ENCODE data around the gene BTBD9. TPM values are rescaled to one million over a fixed set of nuclear protein-coding genes. Genes with fewer than 3 reads are reported as not detected.

The BTBD9 gene
- total RNA-seq, 3 donors from 2014 or later: 12.8 to 25.5 (median 19.0) TPM

- TF ChIP-seq POLR2AphosphoS5 (IDR thresholded peaks at IDR 0.05) (no peak), POLR2A (IDR thresholded peaks at IDR 0.05) (no peak)
- TF ChIP-seq, protein P1, sequence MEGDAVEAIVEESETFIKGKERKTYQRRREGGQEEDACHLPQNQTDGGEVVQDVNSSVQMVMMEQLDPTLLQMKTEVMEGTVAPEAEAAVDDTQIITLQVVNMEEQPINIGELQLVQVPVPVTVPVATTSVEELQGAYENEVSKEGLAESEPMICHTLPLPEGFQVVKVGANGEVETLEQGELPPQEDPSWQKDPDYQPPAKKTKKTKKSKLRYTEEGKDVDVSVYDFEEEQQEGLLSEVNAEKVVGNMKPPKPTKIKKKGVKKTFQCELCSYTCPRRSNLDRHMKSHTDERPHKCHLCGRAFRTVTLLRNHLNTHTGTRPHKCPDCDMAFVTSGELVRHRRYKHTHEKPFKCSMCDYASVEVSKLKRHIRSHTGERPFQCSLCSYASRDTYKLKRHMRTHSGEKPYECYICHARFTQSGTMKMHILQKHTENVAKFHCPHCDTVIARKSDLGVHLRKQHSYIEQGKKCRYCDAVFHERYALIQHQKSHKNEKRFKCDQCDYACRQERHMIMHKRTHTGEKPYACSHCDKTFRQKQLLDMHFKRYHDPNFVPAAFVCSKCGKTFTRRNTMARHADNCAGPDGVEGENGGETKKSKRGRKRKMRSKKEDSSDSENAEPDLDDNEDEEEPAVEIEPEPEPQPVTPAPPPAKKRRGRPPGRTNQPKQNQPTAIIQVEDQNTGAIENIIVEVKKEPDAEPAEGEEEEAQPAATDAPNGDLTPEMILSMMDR (IDR thresholded peaks at IDR 0.05): no peak
- Histone ChIP-seq H3K27ac (no peak overlapping the region), H3K27me3 (no peaks in the 10 kb centered on the region), H3K4me3 (no peak overlapping the region), H3K4me1 (no peaks in the 10 kb centered on the region), H3K36me3 (no peaks in the 10 kb centered on the region), H3K9me3 (no peaks in the 10 kb centered on the region)
- DNase-seq (ENCODE audit: low spot score in 2 of 2): no peak
- intact Hi-C loops (cut with DNase I; ENCODE audit: low total_unique reads): no loop called here
Measured at GRCh38 chr6:38194282-38194572, 445.5 kb downstream of the BTBD9 start.

GRCh38 chr6:38193481-38194281, 446.0 kb downstream of the BTBD9 start:
- no peaks in the 10 kb centered on the region for H3K4me1 ChIP-seq
- no peak overlapping the region for H3K4me3 ChIP-seq
- no peaks in the 10 kb centered on the region for H3K27me3 ChIP-seq
- TF ChIP-seq, protein P1 (IDR thresholded peaks at IDR 0.05): no peak
- no peak for TF ChIP-seq POLR2A (IDR thresholded peaks at IDR 0.05)
- TF ChIP-seq POLR2AphosphoS5 (IDR thresholded peaks at IDR 0.05): no peak
- DNase-seq (ENCODE audit: low spot score in 2 of 2): no peak
- no peaks in the 10 kb centered on the region for H3K36me3 ChIP-seq
- H3K27ac ChIP-seq: no peak overlapping the region
- H3K9me3 ChIP-seq: no peaks in the 10 kb centered on the region
- intact Hi-C loops (cut with DNase I; ENCODE audit: low total_unique reads): no loop called here

- intact Hi-C loops (cut with DNase I; ENCODE audit: low total_unique reads): no loop called here
- no peak for DNase-seq (ENCODE audit: low spot score in 2 of 2)
- H3K27me3 ChIP-seq: no peaks in the 10 kb centered on the region
- H3K4me1 ChIP-seq: no peaks in the 10 kb centered on the region
- TF ChIP-seq POLR2A (IDR thresholded peaks at IDR 0.05) (no peak), POLR2AphosphoS5 (IDR thresholded peaks at IDR 0.05) (no peak)
- TF ChIP-seq, protein P1 (IDR thresholded peaks at IDR 0.05): no peak
- no peaks in the 10 kb centered on the region for H3K9me3 ChIP-seq
- no peak overlapping the region for H3K27ac ChIP-seq
- no peaks in the 10 kb centered on the region for H3K36me3 ChIP-seq
- no peak overlapping the region for H3K4me3 ChIP-seq
Measured at GRCh38 chr6:38193051-38193450, 446.7 kb downstream of the BTBD9 start.

GRCh38 chr6:38192487-38192886, 447.2 kb downstream of the BTBD9 start:
- Histone ChIP-seq H3K27me3 (no peaks in the 10 kb centered on the region), H3K4me1 (no peaks in the 10 kb centered on the region), H3K9me3 (no peaks in the 10 kb centered on the region), H3K4me3 (no peak overlapping the region), H3K36me3 (no peaks in the 10 kb centered on the region), H3K27ac (no peak overlapping the region)
- TF ChIP-seq POLR2AphosphoS5 (IDR thresholded peaks at IDR 0.05): no peak
- TF ChIP-seq, protein P1 (IDR thresholded peaks at IDR 0.05): no peak
- TF ChIP-seq POLR2A (IDR thresholded peaks at IDR 0.05): no peak
- no peak for DNase-seq (ENCODE audit: low spot score in 2 of 2)
- intact Hi-C loops (cut with DNase I; ENCODE audit: low total_unique reads): no loop called here

DNA sequence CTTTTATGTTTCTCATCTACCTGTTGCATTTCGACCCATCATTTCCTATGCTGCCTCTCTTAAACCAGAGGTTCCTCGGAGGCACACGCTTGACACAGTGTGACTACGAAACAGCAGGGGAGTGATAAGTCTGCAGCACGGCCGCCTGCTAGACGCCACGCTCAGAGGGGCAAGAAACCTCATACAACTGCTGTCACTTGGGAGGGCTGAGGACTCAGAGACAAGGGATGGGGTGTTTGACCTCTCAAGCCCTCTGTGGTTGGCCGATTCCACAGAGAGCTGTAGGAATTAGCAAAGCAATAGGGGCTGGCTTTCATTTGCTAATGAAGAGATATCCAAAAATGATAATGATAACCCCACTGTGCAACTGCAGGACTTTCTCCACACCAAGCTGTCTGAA, 447.7 kb downstream of the BTBD9 start:
- no peak for DNase-seq (ENCODE audit: low spot score in 2 of 2)
- H3K4me1 ChIP-seq: no peaks in the 10 kb centered on the region
- intact Hi-C loops (cut with DNase I; ENCODE audit: low total_unique reads): no loop called here
- no peaks in the 10 kb centered on the region for H3K27me3 ChIP-seq
- no peak for TF ChIP-seq POLR2AphosphoS5 (IDR thresholded peaks at IDR 0.05)
- no peak for TF ChIP-seq POLR2A (IDR thresholded peaks at IDR 0.05)
- TF ChIP-seq, protein P1 (IDR thresholded peaks at IDR 0.05): no peak
- H3K4me3 ChIP-seq: no peak overlapping the region
- no peaks in the 10 kb centered on the region for H3K36me3 ChIP-seq
- no peak overlapping the region for H3K27ac ChIP-seq
- H3K9me3 ChIP-seq: no peaks in the 10 kb centered on the region
